ENCODE data around the gene OR2H1.

OR2H1 gene

GRCh38 chr6:29461021-29461814 is 4.3 kb downstream of the OR2H1 start:
- TF ChIP-seq, protein P1, sequence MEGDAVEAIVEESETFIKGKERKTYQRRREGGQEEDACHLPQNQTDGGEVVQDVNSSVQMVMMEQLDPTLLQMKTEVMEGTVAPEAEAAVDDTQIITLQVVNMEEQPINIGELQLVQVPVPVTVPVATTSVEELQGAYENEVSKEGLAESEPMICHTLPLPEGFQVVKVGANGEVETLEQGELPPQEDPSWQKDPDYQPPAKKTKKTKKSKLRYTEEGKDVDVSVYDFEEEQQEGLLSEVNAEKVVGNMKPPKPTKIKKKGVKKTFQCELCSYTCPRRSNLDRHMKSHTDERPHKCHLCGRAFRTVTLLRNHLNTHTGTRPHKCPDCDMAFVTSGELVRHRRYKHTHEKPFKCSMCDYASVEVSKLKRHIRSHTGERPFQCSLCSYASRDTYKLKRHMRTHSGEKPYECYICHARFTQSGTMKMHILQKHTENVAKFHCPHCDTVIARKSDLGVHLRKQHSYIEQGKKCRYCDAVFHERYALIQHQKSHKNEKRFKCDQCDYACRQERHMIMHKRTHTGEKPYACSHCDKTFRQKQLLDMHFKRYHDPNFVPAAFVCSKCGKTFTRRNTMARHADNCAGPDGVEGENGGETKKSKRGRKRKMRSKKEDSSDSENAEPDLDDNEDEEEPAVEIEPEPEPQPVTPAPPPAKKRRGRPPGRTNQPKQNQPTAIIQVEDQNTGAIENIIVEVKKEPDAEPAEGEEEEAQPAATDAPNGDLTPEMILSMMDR (IDR thresholded peaks at IDR 0.05) = no peak
- no peak overlapping the region for H3K4me3 Mint-ChIP-seq
- no peaks in the 10 kb centered on the region for H3K36me3 Mint-ChIP-seq (ENCODE audit: low read depth)
- DNase-seq = no peak
- no peak overlapping the region for H3K27ac Mint-ChIP-seq
- H3K4me1 Mint-ChIP-seq = no peaks in the 10 kb centered on the region
- H3K27me3 Mint-ChIP-seq (ENCODE audit: low read depth, poor library complexity) = peaks cover 12% of the 10 kb centered on the region
- no peaks in the 10 kb centered on the region for H3K9me3 Mint-ChIP-seq

GRCh38 chr6:29462022-29462421 is 5.1 kb downstream of the OR2H1 start:
- TF ChIP-seq, protein P1 (IDR thresholded peaks at IDR 0.05) = no peak
- Mint-ChIP-seq H3K36me3 (ENCODE audit: low read depth) (no peaks in the 10 kb centered on the region), H3K27ac (peak overlapping the region; percentile 21), H3K27me3 (ENCODE audit: low read depth, poor library complexity) (peaks cover 14% of the 10 kb centered on the region), H3K9me3 (no peaks in the 10 kb centered on the region), H3K4me1 (no peaks in the 10 kb centered on the region), H3K4me3 (no peak overlapping the region)
- DNase-seq = no peak

DNA sequence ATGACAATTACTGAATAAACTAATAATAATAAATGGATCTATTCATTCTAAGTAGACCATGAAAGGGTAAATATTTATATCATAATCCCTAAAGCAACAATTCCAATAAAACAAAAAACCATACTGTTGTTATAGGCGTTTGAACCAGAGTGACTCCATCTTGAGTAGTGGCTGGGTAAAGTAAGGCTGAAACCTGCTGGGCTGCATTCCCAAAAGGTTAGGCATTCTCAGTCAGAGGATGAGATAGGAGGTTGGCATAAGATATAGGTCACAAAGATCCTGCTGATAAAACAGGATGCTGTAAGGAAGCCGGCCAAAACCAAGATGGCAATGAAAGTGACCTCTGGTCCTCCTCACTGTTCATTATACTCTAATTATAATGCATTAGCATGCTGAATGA is 8.3 kb downstream of the OR2H1 start:
- Mint-ChIP-seq H3K9me3 (no peaks in the 10 kb centered on the region), H3K4me1 (no peaks in the 10 kb centered on the region), H3K27ac (no peak overlapping the region), H3K4me3 (no peak overlapping the region), H3K27me3 (ENCODE audit: low read depth, poor library complexity) (peaks cover 14% of the 10 kb centered on the region), H3K36me3 (ENCODE audit: low read depth) (no peaks in the 10 kb centered on the region)
- DNase-seq = no peak
- TF ChIP-seq, protein P1 (IDR thresholded peaks at IDR 0.05) = no peak

- DNase-seq = no peak
- TF ChIP-seq, protein P1 (IDR thresholded peaks at IDR 0.05) = no peak
- Mint-ChIP-seq H3K4me3 (no peak overlapping the region), H3K9me3 (no peaks in the 10 kb centered on the region), H3K27ac (no peak overlapping the region), H3K4me1 (no peaks in the 10 kb centered on the region), H3K27me3 (ENCODE audit: low read depth, poor library complexity) (peaks cover 17% of the 10 kb centered on the region), H3K36me3 (ENCODE audit: low read depth) (no peaks in the 10 kb centered on the region)
Observed at GRCh38 chr6:29465801-29466200, 8.8 kb downstream of the OR2H1 start.

- no peak for DNase-seq
- TF ChIP-seq, protein P1 (IDR thresholded peaks at IDR 0.05) = no peak
- no peak overlapping the region for H3K27ac Mint-ChIP-seq
- H3K36me3 Mint-ChIP-seq (ENCODE audit: low read depth) = no peaks in the 10 kb centered on the region
- H3K9me3 Mint-ChIP-seq = no peaks in the 10 kb centered on the region
- peaks cover 17% of the 10 kb centered on the region for H3K27me3 Mint-ChIP-seq (ENCODE audit: low read depth, poor library complexity)
- no peaks in the 10 kb centered on the region for H3K4me1 Mint-ChIP-seq
- H3K4me3 Mint-ChIP-seq = no peak overlapping the region
Observed at GRCh38 chr6:29466241-29466640, 9.3 kb downstream of the OR2H1 start.

DNA sequence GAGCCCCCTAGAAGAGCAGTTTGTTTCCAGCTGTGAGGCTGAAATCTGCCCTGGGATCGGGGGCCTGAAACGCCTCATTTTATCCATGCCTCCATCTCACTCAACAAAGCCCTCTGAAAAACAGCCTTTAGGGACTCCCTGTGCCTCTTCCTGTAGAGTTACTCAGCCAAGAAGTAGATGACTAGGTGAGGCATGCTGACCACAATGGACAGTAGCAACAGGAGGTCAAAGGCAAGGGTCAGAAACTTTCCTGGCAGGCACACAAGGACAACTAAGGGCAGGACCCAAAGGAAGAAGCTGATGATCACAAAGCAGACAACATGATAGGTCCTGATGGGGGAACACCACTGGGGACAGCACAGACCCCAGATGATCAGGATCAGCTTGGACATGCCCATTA is 18.0 kb downstream of the OR2H1 start:
- Mint-ChIP-seq H3K27ac (no peak overlapping the region), H3K27me3 (ENCODE audit: low read depth, poor library complexity) (peaks cover 14% of the 10 kb centered on the region), H3K4me3 (no peak overlapping the region), H3K4me1 (no peaks in the 10 kb centered on the region), H3K36me3 (ENCODE audit: low read depth) (no peaks in the 10 kb centered on the region), H3K9me3 (no peaks in the 10 kb centered on the region)
- no peak for DNase-seq
- TF ChIP-seq, protein P1 (IDR thresholded peaks at IDR 0.05) = no peak

Measured in nephron progenitor cell (in vitro differentiated cells).